ENCODE measurements around the gene SRPK2.

DNA sequence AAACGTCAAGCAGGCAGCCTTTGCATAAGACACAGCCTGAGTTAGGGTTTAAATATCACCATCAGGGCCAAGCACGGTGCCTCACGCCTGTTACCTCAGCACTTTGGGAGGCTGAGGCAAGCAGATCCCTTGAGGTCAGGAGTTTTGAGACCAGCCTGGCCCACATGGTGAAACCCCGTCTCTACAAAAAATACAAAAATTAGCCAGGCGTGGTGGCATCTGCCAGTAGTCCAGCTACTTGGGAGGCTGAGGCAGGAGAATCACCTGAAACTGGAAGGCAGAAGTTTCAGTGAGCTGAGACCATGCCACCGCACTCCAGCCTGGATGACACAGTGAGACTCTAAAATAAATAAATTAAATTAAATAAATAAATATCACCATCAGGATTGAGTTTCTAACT lies 33.0 kb downstream of the SRPK2 start:
- TF ChIP-seq, protein P1, sequence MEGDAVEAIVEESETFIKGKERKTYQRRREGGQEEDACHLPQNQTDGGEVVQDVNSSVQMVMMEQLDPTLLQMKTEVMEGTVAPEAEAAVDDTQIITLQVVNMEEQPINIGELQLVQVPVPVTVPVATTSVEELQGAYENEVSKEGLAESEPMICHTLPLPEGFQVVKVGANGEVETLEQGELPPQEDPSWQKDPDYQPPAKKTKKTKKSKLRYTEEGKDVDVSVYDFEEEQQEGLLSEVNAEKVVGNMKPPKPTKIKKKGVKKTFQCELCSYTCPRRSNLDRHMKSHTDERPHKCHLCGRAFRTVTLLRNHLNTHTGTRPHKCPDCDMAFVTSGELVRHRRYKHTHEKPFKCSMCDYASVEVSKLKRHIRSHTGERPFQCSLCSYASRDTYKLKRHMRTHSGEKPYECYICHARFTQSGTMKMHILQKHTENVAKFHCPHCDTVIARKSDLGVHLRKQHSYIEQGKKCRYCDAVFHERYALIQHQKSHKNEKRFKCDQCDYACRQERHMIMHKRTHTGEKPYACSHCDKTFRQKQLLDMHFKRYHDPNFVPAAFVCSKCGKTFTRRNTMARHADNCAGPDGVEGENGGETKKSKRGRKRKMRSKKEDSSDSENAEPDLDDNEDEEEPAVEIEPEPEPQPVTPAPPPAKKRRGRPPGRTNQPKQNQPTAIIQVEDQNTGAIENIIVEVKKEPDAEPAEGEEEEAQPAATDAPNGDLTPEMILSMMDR (IDR thresholded peaks at IDR 0.05; ENCODE audit: poor library complexity, severe bottlenecking) = no peak
- no peak for TF ChIP-seq POLR2AphosphoS5 (IDR thresholded peaks at IDR 0.05)
- TF ChIP-seq TAF1 (IDR thresholded peaks at IDR 0.05; ENCODE audit: low read depth) = no peak
- TF ChIP-seq EP300 (conservative IDR thresholded peaks at IDR 0.05; ENCODE audit: poor library complexity, severe bottlenecking) = no peak

Data from neural cell (in vitro differentiated cells).